H1 (cell line): ENCODE data around the gene DUXA.

Experiments used
- BRCA1 ChIP-seq: IDR thresholded peaks from 2 replicates; pipeline ENCODE4 v1.6.1; 2012; ENCODE audit warnings: low read depth, low read length, improper control_type of control experiment
- CHD1 ChIP-seq: IDR thresholded peaks from 2 replicates; pipeline ENCODE4 v1.6.1; 2012; ENCODE audit warnings: low read depth, low read length, improper control_type of control experiment
- CHD2 ChIP-seq: IDR thresholded peaks from 2 replicates; pipeline ENCODE4 v1.6.1; 2012; ENCODE audit warnings: low read length, improper control_type of control experiment
- GABPA ChIP-seq: IDR thresholded peaks from 2 replicates; pipeline ENCODE4 v1.6.1; 2011; ENCODE audit warnings: mild to moderate bottlenecking, low read length, moderate library complexity, borderline replicate concordance; ENCODE audit not compliant: insufficient read depth
- POLR2A ChIP-seq, 2 experiments: IDR thresholded peaks; 1 replicate in 1 of 2; 2 replicates in 1 of 2; pipeline ENCODE4 v1.6.1; 2011; ENCODE audit warnings: low read depth in 2 of 2, low read length in 2 of 2, mild to moderate bottlenecking in 2 of 2; ENCODE audit errors: control extremely low read depth in 1 of 2
- RAD21 ChIP-seq, 2 experiments: IDR thresholded peaks in 1 of 2; conservative IDR thresholded peaks in 1 of 2; 2 replicates each; pipeline ENCODE4 v1.6.1; 2011; ENCODE audit warnings: low read depth in 2 of 2, low read length in 2 of 2, improper control_type of control experiment in 1 of 2, inconsistent platforms in 1 of 2, mild to moderate bottlenecking in 1 of 2, moderate library complexity in 1 of 2
- TF ChIP-seq, protein P1 (sequence below), 3 experiments: IDR thresholded peaks; 1 replicate in 2 of 3; 2 replicates in 1 of 3; pipeline versions ENCODE4 v1.5.1 to v1.6.1; 2011; ENCODE audit warnings: low read length in 3 of 3, mild to moderate bottlenecking in 3 of 3, inconsistent platforms in 2 of 3, low read depth in 1 of 3, moderate library complexity in 1 of 3; ENCODE audit not compliant: insufficient read depth in 1 of 3; ENCODE audit errors: control extremely low read depth in 1 of 3
- TF ChIP-seq, protein P2 (sequence below): IDR thresholded peaks from 2 replicates; pipeline ENCODE4 v1.6.1; 2012; ENCODE audit warnings: inconsistent platforms

DNA sequence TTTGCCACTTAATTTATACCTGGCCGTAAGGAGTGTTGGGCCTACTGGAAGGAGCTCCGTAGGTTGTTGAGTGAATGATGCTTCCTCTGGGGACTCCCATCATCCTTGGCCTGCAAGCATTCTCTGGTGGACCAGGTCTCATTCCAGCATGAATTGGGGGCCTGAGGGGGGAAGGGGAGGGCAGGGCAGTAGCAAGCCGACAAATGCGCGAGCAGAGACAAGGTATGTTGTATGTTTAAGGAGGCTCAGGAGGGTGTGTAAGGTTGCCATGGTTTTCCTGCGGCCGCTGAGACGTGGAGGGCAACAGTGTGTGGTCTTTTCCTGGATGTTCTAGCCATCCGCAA, 24.8 kb upstream of the DUXA start:
- TF ChIP-seq, protein P1, sequence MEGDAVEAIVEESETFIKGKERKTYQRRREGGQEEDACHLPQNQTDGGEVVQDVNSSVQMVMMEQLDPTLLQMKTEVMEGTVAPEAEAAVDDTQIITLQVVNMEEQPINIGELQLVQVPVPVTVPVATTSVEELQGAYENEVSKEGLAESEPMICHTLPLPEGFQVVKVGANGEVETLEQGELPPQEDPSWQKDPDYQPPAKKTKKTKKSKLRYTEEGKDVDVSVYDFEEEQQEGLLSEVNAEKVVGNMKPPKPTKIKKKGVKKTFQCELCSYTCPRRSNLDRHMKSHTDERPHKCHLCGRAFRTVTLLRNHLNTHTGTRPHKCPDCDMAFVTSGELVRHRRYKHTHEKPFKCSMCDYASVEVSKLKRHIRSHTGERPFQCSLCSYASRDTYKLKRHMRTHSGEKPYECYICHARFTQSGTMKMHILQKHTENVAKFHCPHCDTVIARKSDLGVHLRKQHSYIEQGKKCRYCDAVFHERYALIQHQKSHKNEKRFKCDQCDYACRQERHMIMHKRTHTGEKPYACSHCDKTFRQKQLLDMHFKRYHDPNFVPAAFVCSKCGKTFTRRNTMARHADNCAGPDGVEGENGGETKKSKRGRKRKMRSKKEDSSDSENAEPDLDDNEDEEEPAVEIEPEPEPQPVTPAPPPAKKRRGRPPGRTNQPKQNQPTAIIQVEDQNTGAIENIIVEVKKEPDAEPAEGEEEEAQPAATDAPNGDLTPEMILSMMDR (IDR thresholded peaks at IDR 0.05; ENCODE audit: control extremely low read depth in 1 of 3, insufficient read depth in 1 of 3, low read depth in 1 of 3, low read length in 3 of 3): no peak
- TF ChIP-seq BRCA1: no peak
- no peak for TF ChIP-seq CHD2
- TF ChIP-seq CHD1: no peak
- no peak for TF ChIP-seq GABPA
- no peak for TF ChIP-seq POLR2A (IDR thresholded peaks at IDR 0.05; ENCODE audit: control extremely low read depth in 1 of 2, low read depth in 2 of 2, low read length in 2 of 2)
- TF ChIP-seq, protein P2, sequence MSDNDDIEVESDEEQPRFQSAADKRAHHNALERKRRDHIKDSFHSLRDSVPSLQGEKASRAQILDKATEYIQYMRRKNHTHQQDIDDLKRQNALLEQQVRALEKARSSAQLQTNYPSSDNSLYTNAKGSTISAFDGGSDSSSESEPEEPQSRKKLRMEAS: no peak
- TF ChIP-seq RAD21 (IDR thresholded peaks at IDR 0.05 in 1 of 2, conservative IDR thresholded peaks at IDR 0.05 in 1 of 2; ENCODE audit: low read depth in 2 of 2, low read length in 2 of 2): no peak
